ENCODE results near the gene NAXE.

- TF ChIP-seq, protein P1, sequence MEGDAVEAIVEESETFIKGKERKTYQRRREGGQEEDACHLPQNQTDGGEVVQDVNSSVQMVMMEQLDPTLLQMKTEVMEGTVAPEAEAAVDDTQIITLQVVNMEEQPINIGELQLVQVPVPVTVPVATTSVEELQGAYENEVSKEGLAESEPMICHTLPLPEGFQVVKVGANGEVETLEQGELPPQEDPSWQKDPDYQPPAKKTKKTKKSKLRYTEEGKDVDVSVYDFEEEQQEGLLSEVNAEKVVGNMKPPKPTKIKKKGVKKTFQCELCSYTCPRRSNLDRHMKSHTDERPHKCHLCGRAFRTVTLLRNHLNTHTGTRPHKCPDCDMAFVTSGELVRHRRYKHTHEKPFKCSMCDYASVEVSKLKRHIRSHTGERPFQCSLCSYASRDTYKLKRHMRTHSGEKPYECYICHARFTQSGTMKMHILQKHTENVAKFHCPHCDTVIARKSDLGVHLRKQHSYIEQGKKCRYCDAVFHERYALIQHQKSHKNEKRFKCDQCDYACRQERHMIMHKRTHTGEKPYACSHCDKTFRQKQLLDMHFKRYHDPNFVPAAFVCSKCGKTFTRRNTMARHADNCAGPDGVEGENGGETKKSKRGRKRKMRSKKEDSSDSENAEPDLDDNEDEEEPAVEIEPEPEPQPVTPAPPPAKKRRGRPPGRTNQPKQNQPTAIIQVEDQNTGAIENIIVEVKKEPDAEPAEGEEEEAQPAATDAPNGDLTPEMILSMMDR (conservative IDR thresholded peaks at IDR 0.05): no peak
- TF ChIP-seq EZH2 (IDR thresholded peaks at IDR 0.05; ENCODE audit: low read depth): no peak
These were observed 19.5 kb upstream of the NAXE start, which contains the start of gene IQGAP3 for GRCh38 chr1:156571919-156572662.
